ENCODE results near the gene RADIL. TPM values are rescaled to one million over a fixed set of nuclear protein-coding genes. Genes with fewer than 3 reads are reported as not detected.
A peak's percentile ranks its signal among the peaks of the same experiment; 100 is the strongest.

Gene RADIL
- total and polyA plus RNA-seq, 9 of the 15 experiments (the other 6 are each of a cell fraction or from before 2014, with no cell fraction given), result 0.06 to 8.1 (median 1.9) TPM; not detected in 1

DNA sequence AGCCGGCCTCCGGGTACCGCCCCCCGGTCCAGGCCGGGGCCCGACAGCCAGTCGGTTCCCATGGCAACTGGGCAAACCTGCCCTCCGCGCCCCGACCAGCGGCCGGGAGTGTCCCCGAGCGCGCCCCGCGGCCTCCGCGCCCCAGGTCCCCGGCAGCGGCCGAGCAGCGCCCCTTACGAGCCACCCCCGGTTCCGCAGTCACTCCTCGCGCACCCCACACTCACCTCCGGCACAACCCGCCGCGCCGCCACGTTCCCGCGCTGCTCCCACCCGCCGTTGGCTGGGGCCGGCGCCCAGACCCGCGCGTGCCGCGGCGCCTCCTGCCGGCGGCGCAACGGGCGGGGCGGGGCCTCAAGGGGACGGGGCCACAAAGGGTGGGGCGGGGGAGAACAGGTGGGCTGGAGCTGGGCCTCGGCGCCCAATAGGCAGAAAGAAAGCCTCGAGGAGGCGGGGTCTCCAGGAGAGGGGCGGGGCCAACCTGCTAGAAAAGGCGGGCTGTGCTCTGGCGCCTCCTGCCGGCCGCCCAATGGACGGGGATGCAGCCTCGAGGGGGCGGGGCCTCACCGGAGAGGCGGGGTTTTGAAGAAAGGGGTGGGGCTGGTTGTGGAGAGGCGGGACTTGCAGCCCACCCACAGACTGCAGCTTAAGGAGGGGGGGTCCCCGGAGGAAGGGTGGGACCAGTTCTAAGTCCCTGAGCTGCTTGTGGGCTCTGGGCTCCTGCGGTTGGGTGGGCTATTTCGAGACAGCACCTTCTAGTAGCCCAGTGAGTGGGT, at the start of gene RADIL (continued):
- TF ChIP-seq, protein P1, sequence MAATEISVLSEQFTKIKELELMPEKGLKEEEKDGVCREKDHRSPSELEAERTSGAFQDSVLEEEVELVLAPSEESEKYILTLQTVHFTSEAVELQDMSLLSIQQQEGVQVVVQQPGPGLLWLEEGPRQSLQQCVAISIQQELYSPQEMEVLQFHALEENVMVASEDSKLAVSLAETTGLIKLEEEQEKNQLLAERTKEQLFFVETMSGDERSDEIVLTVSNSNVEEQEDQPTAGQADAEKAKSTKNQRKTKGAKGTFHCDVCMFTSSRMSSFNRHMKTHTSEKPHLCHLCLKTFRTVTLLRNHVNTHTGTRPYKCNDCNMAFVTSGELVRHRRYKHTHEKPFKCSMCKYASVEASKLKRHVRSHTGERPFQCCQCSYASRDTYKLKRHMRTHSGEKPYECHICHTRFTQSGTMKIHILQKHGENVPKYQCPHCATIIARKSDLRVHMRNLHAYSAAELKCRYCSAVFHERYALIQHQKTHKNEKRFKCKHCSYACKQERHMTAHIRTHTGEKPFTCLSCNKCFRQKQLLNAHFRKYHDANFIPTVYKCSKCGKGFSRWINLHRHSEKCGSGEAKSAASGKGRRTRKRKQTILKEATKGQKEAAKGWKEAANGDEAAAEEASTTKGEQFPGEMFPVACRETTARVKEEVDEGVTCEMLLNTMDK (IDR thresholded peaks at IDR 0.05; ENCODE audit: borderline replicate concordance, insufficient read depth, low read depth, low read length, poor library complexity, severe bottlenecking), result peak; percentile 73
- TF ChIP-seq ZNF79 (CRISPR knock-in tag; IDR thresholded peaks at IDR 0.05; ENCODE audit: low read depth) (no peak), HSF4 (CRISPR knock-in tag; IDR thresholded peaks at IDR 0.05; ENCODE audit: borderline replicate concordance) (no peak), TGIF2 (CRISPR knock-in tag; IDR thresholded peaks at IDR 0.05) (no peak; the same call in 1 of the 2 replicates), PTRF (tag; IDR thresholded peaks at IDR 0.05) (no peak), RUNX1 (IDR thresholded peaks at IDR 0.05; ENCODE audit: low read depth) (no peak), MAFK (IDR thresholded peaks at IDR 0.05; ENCODE audit: low read length) (no peak), PHB2 (IDR thresholded peaks at IDR 0.05; ENCODE audit: low read depth) (no peak), ZNF699 (CRISPR knock-in tag; IDR thresholded peaks at IDR 0.05; ENCODE audit: insufficient replicate concordance) (no peak), ZNF239 (CRISPR knock-in tag; IDR thresholded peaks at IDR 0.05) (no peak), SPI1 (IDR thresholded peaks at IDR 0.05; ENCODE audit: borderline replicate concordance, low read depth, low read length) (no peak), MCM7 (IDR thresholded peaks at IDR 0.05) (no peak)
- TF ChIP-seq, protein P2, sequence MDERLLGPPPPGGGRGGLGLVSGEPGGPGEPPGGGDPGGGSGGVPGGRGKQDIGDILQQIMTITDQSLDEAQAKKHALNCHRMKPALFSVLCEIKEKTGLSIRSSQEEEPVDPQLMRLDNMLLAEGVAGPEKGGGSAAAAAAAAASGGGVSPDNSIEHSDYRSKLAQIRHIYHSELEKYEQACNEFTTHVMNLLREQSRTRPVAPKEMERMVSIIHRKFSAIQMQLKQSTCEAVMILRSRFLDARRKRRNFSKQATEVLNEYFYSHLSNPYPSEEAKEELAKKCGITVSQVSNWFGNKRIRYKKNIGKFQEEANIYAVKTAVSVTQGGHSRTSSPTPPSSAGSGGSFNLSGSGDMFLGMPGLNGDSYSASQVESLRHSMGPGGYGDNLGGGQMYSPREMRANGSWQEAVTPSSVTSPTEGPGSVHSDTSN (CRISPR knock-in tag; IDR thresholded peaks at IDR 0.05; ENCODE audit: low read depth), result no peak
- TF ChIP-seq, protein P2 (tag; conservative IDR thresholded peaks at IDR 0.05; ENCODE audit: low read depth), result no peak
- TF ChIP-seq, protein P3, sequence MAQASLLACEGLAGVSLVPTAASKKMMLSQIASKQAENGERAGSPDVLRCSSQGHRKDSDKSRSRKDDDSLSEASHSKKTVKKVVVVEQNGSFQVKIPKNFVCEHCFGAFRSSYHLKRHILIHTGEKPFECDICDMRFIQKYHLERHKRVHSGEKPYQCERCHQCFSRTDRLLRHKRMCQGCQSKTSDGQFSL (CRISPR knock-in tag; IDR thresholded peaks at IDR 0.05), result no peak
- TF ChIP-seq, protein P3 (tag; IDR thresholded peaks at IDR 0.05), result no peak
- TF ChIP-seq, protein P4, sequence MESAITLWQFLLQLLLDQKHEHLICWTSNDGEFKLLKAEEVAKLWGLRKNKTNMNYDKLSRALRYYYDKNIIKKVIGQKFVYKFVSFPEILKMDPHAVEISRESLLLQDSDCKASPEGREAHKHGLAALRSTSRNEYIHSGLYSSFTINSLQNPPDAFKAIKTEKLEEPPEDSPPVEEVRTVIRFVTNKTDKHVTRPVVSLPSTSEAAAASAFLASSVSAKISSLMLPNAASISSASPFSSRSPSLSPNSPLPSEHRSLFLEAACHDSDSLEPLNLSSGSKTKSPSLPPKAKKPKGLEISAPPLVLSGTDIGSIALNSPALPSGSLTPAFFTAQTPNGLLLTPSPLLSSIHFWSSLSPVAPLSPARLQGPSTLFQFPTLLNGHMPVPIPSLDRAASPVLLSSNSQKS (CRISPR knock-in tag; IDR thresholded peaks at IDR 0.05), result no peak
